B cell (primary cell): Measurements from ENCODE around the gene PET100. TPM values are rescaled to one million over a fixed set of nuclear protein-coding genes. Genes with fewer than 3 reads are reported as not detected.

Source experiments
- ATAC-seq: fragments of 200-7000 bp; cut with Tn5 transposase; one replicate; pipeline ENCODE4 v1.10.0; 2021; ENCODE audit warnings: low read depth, mild to moderate bottlenecking, moderate number of reproducible peaks, moderate library complexity
- CTCF ChIA-PET: fragments of 350-600 bp; sonication (Branson Sonifier 250); formaldehyde crosslinking; loops from one replicate; lab custom pipeline; 2021; ENCODE audit warnings: antibody characterized with exemption, inconsistent platforms; lab: Charles Lee
- POLR2A ChIA-PET: fragments of 350-600 bp; sonication (Branson Sonifier 250); formaldehyde crosslinking; loops from one replicate; lab custom pipeline; 2021; ENCODE audit warnings: antibody characterized with exemption; lab: Charles Lee
- DNase-seq: peaks from one replicate; pipeline ENCODE4 v3.0.0; 2013
- H2AFZ ChIP-seq: 2 replicates; pipeline ENCODE4 v1.6.1; 2012; ENCODE audit warnings: mild to moderate bottlenecking, low read depth, low read length; ENCODE audit not compliant: insufficient read depth, poor library complexity, severe bottlenecking
- H3K27ac ChIP-seq, 2 donors: 1 replicate in 1 of 2; 2 replicates in 1 of 2; pipeline ENCODE4 v1.5.1; 2012 to 2013; ENCODE audit warnings: low read length in 2 of 2, mild to moderate bottlenecking in 2 of 2, moderate library complexity in 1 of 2
- H3K27me3 ChIP-seq, 4 experiments: fragments of 200-600 bp in 1 of 4; sonication (generic) in 1 of 4; replicated peaks in 1 of 4; 1 replicate in 2 of 4; 2 replicates in 2 of 4; pipeline versions ENCODE4 v1.6.1 to v1.7.0; 2013 to 2016; ENCODE audit warnings: low read length in 3 of 4, mild to moderate bottlenecking in 2 of 4, mixed read lengths in 1 of 4, moderate library complexity in 1 of 4; ENCODE audit not compliant: insufficient read depth in 4 of 4, control insufficient read depth in 3 of 4; ENCODE audit errors: control extremely low read depth in 1 of 4
- H3K36me3 ChIP-seq, 2 experiments: replicated peaks in 1 of 2; 1 replicate in 1 of 2; 2 replicates in 1 of 2; pipeline versions ENCODE4 v1.6.1 to v1.7.1; 2013; ENCODE audit warnings: low read length in 1 of 2; ENCODE audit not compliant: insufficient read depth in 2 of 2, control insufficient read depth in 1 of 2; ENCODE audit errors: control extremely low read depth in 1 of 2, extremely low read depth in 1 of 2
- H3K4me1 ChIP-seq, 2 donors: fragments of 200-600 bp in 1 of 2; sonication (generic) in 1 of 2; 1 replicate in 1 of 2; 2 replicates in 1 of 2; pipeline versions ENCODE4 v1.5.1 to v1.6.1; 2013 to 2017; ENCODE audit warnings: low read length in 2 of 2; ENCODE audit not compliant: control insufficient read depth in 2 of 2, insufficient read depth in 2 of 2
- H3K4me2 ChIP-seq: replicated peaks from 2 replicates; pipeline ENCODE3; 2012; ENCODE audit warnings: mild to moderate bottlenecking, low read depth, low read length; ENCODE audit not compliant: poor library complexity, severe bottlenecking
- H3K4me3 ChIP-seq, 5 experiments: fragments of 200-600 bp in 1 of 5; sonication (generic) in 1 of 5; 1 replicate in 3 of 5; 2 replicates in 2 of 5; pipeline versions ENCODE4 v1.5.1 to v1.7.0; 2011 to 2016; ENCODE audit warnings: low read length in 4 of 5, mild to moderate bottlenecking in 4 of 5, low read depth in 2 of 5, control low read depth in 1 of 5, moderate library complexity in 1 of 5; ENCODE audit not compliant: insufficient read depth in 1 of 5; ENCODE audit errors: control extremely low read depth in 1 of 5, extremely low read depth in 1 of 5
- H3K79me2 ChIP-seq: fragments of 200-600 bp; sonication (generic); one replicate; pipeline ENCODE4 v1.6.0; 2016; ENCODE audit warnings: low read length; ENCODE audit not compliant: control insufficient read depth, insufficient read depth
- H3K9ac ChIP-seq: fragments of 200-600 bp; sonication (generic); 2 replicates; pipeline ENCODE4 v1.6.1; 2017; ENCODE audit warnings: mild to moderate bottlenecking, low read length, moderate library complexity
- H3K9me3 ChIP-seq, 3 donors: one replicate each; pipeline versions ENCODE4 v1.6.1 to v1.7.1; 2013; ENCODE audit warnings: low read length in 2 of 3; ENCODE audit not compliant: control insufficient read depth in 2 of 3, insufficient read depth in 1 of 3; ENCODE audit errors: control extremely low read depth in 1 of 3
- H4K20me1 ChIP-seq: 2 replicates; pipeline ENCODE4 v1.6.0; 2012; ENCODE audit warnings: mild to moderate bottlenecking, low read length; ENCODE audit not compliant: insufficient read depth, control insufficient read depth, poor library complexity, severe bottlenecking
- H3K27ac Mint-ChIP-seq: one replicate; pipeline ENCODE4 v1.8.0; 2021; ENCODE audit warnings: mixed read lengths
- H3K27me3 Mint-ChIP-seq: one replicate; pipeline ENCODE4 v1.8.0; 2021; ENCODE audit warnings: mixed read lengths
- H3K4me1 Mint-ChIP-seq: one replicate; pipeline ENCODE4 v1.8.0; 2021; ENCODE audit warnings: mixed read lengths
- H3K4me3 Mint-ChIP-seq: one replicate; pipeline ENCODE4 v1.8.0; 2021; ENCODE audit warnings: mixed read lengths
- H3K9me3 Mint-ChIP-seq: one replicate; pipeline ENCODE4 v1.8.0; 2022; ENCODE audit warnings: mixed read lengths; ENCODE audit not compliant: insufficient read depth
- EZH2 ChIP-seq: IDR thresholded peaks from 2 replicates; pipeline ENCODE4 v1.6.1; 2012; ENCODE audit warnings: borderline replicate concordance, low read depth, mild to moderate bottlenecking, moderate library complexity, low read length; ENCODE audit not compliant: insufficient read depth, poor library complexity, severe bottlenecking
- WGBS: methylation state at CpG from one replicate; pipeline ENCODE4 v1.1.5; 2013; ENCODE audit warnings: missing lambda C conversion rate; ENCODE audit not compliant: insufficient coverage; 5-methylcytosine and 5-hydroxymethylcytosine counted together
- intact Hi-C: fragments of 100-400 bp; cut with micrococcal nuclease; formaldehyde crosslinking; loops from one replicate; pipeline ENCODE4 v1.10.0; 2022
- polyA plus RNA-seq: library from polyadenylated mRNA; depleted of rRNA; stranded (reverse); fragments of >200 nt; gene quantifications from 2 replicates; pipeline ENCODE4 v1.2.3, GENCODE V29; 2012
- total RNA-seq, 2 donors: library from RNA; stranded (reverse); fragments of 120-200 nt in 1 of 2; gene quantifications; 1 replicate in 1 of 2; 2 replicates in 1 of 2; pipeline versions ENCODE4 v1.2.3 to v1.2.4, GENCODE V29; 2013 to 2022
- TF ChIP-seq, protein P1 (sequence below): fragments of 200-600 bp; IDR thresholded peaks from one replicate; pipeline ENCODE4 v1.8.0; 2022; ENCODE audit warnings: antibody characterized with exemption, mild to moderate bottlenecking

The PET100 gene
- total and polyA plus RNA-seq, 2 donors (not counting 1 experiment from before 2014, with no cell fraction given), result 31.3 to 100 TPM

DNA sequence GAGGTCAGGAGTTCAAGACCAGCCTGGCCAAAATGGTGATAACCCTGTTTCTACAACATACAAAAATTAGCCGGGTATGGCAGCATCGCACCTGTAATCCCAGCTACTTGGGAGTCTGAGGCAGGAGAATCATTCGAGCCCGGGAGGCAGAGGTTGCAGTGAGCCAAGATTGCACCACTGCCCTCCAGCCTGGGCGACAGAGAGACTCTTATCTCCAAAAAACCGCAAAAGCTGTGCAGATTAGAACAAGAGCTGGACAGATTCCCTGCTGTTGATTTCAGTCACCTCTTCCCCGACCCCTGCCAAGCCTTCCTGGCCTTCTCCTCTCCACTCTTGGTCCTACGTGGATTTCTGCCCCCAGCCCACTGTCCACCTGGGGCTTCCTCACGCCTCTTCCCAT lies 25.7 kb upstream of the PET100 start:
- no peak for TF ChIP-seq EZH2
- TF ChIP-seq, protein P1, sequence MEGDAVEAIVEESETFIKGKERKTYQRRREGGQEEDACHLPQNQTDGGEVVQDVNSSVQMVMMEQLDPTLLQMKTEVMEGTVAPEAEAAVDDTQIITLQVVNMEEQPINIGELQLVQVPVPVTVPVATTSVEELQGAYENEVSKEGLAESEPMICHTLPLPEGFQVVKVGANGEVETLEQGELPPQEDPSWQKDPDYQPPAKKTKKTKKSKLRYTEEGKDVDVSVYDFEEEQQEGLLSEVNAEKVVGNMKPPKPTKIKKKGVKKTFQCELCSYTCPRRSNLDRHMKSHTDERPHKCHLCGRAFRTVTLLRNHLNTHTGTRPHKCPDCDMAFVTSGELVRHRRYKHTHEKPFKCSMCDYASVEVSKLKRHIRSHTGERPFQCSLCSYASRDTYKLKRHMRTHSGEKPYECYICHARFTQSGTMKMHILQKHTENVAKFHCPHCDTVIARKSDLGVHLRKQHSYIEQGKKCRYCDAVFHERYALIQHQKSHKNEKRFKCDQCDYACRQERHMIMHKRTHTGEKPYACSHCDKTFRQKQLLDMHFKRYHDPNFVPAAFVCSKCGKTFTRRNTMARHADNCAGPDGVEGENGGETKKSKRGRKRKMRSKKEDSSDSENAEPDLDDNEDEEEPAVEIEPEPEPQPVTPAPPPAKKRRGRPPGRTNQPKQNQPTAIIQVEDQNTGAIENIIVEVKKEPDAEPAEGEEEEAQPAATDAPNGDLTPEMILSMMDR, result no peak
- no peaks in the 10 kb centered on the region for H3K4me1 ChIP-seq
- H3K27me3 ChIP-seq, result peaks cover 0 to 24% (median 0%) of the 10 kb centered on the region in 4 experiments
- ATAC-seq (no peak), DNase-seq (no peak)
- no peaks in the 10 kb centered on the region for H3K36me3 ChIP-seq
- Mint-ChIP-seq H3K9me3 (no peaks in the 10 kb centered on the region), H3K4me1 (no peaks in the 10 kb centered on the region), H3K27me3 (peaks cover 15% of the 10 kb centered on the region), H3K4me3 (no peak overlapping the region), H3K27ac (no peak overlapping the region)
- H3K27ac ChIP-seq, result no peak overlapping the region
- H3K9me3 ChIP-seq, result peaks cover 0 to 9% (median 0%) of the 10 kb centered on the region in 3 donors
- no peaks in the 10 kb centered on the region for H3K79me2 ChIP-seq
- 97% methylated on average over 9 of the region's 9 CpGs for WGBS
- ChIA-PET CTCF (no interaction called here), POLR2A (no interaction called here)
- intact Hi-C loops, result no loop called here
- H3K4me3 ChIP-seq, result no peak overlapping the region
- H2AFZ ChIP-seq, result no peak overlapping the region
- H4K20me1 ChIP-seq, result no peaks in the 10 kb centered on the region
- no peak overlapping the region for H3K4me2 ChIP-seq
- no peak overlapping the region for H3K9ac ChIP-seq

DNA sequence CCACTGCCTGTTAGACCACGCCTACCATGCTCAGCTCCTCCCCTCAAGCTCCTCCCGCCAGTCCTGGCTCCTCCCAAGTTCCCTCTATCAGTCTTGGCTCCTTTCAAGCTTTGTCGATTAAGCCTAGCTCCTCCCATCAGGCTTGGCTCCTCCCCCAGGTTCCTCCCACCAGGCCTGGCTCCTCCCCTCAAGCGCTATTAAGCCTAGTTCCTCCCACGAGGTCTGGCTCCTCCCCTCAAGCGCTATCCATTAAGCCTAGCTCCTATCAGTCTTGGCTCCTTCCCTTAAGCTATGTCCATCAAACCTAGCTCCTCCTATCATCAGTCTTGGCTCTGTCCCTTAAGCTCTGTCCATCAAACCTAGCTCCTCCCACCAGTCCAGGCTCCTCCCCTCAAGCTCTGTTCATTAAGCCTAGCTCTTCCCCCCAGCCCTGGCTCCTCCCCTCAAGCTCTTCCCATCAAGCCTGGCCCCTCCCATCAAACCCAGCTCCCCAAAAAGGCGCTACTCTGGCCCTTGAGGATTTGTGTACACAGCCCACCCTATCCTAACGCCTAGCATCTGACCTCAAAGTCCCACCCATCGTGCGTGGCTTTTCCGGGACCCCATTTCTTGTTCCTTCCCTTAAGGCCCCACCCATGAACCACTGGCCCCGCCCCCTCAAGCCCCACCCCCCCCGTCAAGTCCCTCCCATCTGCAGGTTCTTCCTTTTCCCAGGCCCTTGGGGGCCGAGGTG lies 23.9 kb upstream of the PET100 start:
- intact Hi-C loops, result no loop called here
- whole genome bisulfite sequencing, result 75% methylated on average over 12 of the region's 14 CpGs
- POLR2A ChIA-PET, result interaction anchor here (0.5 to 0.7 kb wide), 3 partner anchors 240 to 1289 kb away, joined by 3 to 5 read pairs (median 3); no protein-coding TSS in a partner anchor
- Histone ChIP-seq H3K27me3 (peaks cover 0 to 23% (median 0%) of the 10 kb centered on the region in 4 experiments), H4K20me1 (no peaks in the 10 kb centered on the region), H3K27ac (no peak overlapping the region), H2AFZ (no peak overlapping the region), H3K4me1 (no peaks in the 10 kb centered on the region), H3K4me2 (no peak overlapping the region), H3K36me3 (no peaks in the 10 kb centered on the region), H3K9me3 (peaks cover 0 to 9% (median 0%) of the 10 kb centered on the region in 3 donors), H3K4me3 (no peak overlapping the region), H3K79me2 (no peaks in the 10 kb centered on the region), H3K9ac (no peak overlapping the region)
- CTCF ChIA-PET, result no interaction called here
- ATAC-seq (no peak), DNase-seq (peak; percentile 52)
- H3K27ac Mint-ChIP-seq, result no peak overlapping the region
- H3K9me3 Mint-ChIP-seq, result no peaks in the 10 kb centered on the region
- H3K4me3 Mint-ChIP-seq, result no peak overlapping the region
- H3K4me1 Mint-ChIP-seq, result no peaks in the 10 kb centered on the region
- H3K27me3 Mint-ChIP-seq, result peaks cover 14% of the 10 kb centered on the region
- TF ChIP-seq EZH2, result no peak
- TF ChIP-seq, protein P1, result no peak
